NCI-H526 (cell line): Measurements from ENCODE around the gene PCMTD2.
"Not testable (repeated sequence)": the region's sequence is repeated elsewhere in the genome, so short reads cannot be mapped to it uniquely, and the experiment has no call there.

Source experiments
- DNase-seq, 2 experiments: peaks; one replicate each; lab custom pipeline; 2025; lab: John Stamatoyannopoulos, UW

Gene PCMTD2

DNA sequence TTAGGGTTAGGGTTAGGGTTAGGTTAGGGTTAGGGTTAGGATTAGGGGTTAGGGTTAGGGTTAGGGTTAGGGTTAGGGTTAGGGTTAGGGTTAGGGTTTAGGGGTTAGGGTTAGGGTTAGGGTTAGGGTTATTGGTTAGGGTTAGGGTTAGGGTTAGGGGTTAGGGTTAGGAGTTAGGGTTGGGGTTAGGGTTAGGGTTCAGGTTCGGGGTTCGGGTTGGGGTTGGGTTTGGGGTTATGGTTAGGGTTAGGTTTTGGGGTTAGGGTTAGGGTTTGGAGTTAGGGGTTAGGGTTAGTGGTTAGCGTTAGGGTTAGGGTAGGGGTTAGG, 31.7 kb downstream of the PCMTD2 start:
- not testable (repeated sequence) for DNase-seq

- DNase-seq = not testable (repeated sequence)
Observed at GRCh38 chr20:64292167-64292566, 36.6 kb downstream of the PCMTD2 start.

DNA sequence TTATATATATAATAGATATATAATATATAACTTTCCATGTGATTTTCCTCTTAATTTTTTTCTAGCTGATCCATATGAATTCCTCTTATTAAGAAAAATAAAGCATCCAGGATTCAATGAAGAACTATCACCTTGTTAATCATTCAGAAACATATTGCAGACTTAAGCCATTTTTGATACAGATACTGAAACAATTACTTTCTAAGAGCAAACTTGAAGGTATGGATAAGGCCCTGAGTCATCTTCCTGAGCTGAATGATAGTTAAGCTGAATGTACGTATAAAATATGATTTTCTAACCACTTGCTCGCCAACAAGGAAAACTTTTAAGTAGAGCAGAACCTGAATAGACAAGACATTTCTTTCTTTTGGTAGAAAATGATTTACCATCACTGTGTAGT, 47.5 kb downstream of the PCMTD2 start:
- DNase-seq = not testable (repeated sequence)

GRCh38 chr20:64313761-64314160, 58.2 kb downstream of the PCMTD2 start:
- not testable (repeated sequence) for DNase-seq

DNA sequence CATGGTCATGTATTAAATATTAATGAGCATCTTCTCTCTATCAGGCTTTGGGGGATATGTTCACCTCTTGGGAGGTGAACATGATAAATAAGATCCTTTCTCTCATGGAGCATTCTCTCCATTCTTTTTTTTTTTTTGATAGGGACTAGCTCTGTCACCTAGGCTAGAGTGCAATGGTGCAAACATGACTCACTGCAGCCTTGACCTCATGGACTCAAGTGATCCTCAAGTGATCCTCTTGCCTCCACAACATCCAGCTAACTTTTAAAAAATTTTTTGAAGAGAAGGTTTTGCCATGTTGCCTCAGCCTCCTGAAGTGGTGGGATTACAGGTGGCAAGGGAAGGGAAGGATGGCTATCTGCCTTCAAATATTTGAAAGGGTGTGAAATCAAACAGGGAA, 59.8 kb downstream of the PCMTD2 start:
- DNase-seq = not testable (repeated sequence)

- DNase-seq = not testable (repeated sequence)
Observed at GRCh38 chr20:64315884-64316283, 60.3 kb downstream of the PCMTD2 start.

- DNase-seq = peak in 1 of 2 experiments; percentile 41
Observed at GRCh38 chr20:64316415-64317083, 61.0 kb downstream of the PCMTD2 start.

DNA sequence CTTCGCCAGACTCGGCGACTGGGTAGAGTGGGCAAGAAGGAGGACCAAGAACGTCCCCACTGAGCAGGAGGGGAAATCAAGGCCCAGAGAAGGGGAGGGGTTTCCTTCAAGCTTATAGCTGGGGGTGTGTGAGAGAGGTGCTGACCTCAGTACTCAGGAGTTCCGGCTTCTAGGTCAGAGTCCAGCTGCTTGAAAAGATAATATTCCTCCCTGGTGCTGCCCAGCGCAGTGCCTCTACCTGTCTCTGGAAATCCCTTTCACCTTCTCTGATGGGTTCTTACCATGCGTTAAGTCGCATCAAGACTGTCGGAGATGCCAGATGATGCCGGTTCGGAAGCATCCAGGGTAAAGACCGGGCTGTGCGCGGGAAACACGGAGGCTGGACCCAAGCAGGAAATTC, 61.8 kb downstream of the PCMTD2 start:
- DNase-seq = not testable (repeated sequence)

DNA sequence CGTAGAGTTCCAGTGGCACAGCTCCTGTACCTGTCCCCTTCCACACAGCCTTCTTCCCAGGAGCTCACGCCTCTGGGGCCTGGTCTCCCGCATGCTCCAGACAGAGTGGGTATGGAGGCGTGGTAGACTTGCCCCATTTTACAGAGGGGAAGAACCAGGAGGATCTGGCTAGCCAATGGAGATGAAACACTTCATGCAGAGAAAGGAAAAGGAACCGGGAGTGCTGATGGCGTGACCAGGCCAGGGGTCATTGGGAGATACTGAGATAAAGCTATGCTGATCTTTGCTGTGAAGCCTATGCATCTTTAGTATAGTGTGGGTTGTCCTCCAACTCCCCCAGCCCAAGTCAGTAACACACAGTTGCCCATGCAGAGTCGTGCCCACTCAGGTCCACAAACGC, 62.5 kb downstream of the PCMTD2 start:
- not testable (repeated sequence) for DNase-seq

DNA sequence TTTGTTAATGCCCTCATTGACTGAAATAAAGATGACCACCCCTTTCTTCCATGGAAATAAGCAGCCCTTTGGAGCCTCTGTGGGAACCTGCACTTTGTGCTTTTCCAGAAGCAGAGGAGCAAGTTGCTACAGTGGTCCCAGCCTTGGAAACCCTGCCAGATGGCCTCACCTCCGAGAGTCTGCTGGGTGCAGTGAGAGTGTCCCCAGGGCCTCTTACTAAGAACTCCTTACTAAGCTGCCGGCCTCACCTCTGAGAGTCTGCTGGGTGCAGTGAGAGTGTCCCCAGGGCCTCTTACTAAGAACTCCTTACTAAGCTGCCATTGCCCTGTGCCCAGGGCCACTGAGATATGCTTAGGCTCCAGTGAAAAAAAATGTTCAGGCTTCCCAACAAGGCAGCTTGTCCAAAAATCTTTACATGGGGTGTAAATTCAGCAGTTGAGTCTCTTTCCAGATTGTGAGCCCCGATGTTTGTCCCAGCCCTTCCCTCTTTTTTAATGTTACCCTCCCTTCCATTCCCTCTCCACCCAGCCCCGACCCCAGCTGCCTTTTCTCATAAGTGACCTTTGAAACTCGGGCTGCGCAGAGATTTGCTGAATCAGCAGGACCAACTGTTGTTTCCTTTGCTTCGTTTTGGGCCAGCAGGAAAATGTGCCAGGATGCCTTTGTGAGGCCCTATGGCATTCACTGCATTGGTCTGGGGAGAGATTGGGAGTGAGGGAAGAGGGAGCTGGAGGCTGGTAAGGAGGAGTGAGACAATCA, 66.7 kb downstream of the PCMTD2 start:
- not testable (repeated sequence) for DNase-seq
